ENCODE results near the gene ADAMTS16.

The ADAMTS16 gene

DNA sequence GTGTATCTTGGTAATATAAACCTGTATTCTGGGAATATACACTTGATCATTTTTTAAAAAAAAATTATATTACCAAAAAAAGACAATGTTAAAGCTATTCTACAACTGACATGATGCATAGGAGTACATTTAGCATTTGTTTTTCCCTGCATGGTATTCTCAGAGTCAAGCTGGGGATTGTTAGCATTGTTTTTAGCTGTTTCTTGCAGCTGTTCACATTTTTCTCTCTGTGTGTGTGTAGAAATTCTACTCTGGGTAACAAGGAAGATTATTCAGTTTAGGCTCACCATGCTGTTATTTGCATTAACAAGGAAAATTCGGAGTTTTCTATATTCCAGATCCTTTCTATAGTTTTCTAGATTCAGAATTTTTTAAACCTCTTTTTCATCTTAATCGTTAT is 62.2 kb downstream of the ADAMTS16 start:
- Histone ChIP-seq H3K4me3 (ENCODE audit: insufficient read depth in 1 of 2, low read depth in 1 of 2, low read length in 2 of 2) (no peak overlapping the region), H2BK12ac (ENCODE audit: low read length in 2 of 2) (no peak overlapping the region), H3K36me3 (ENCODE audit: control insufficient read depth in 1 of 2, insufficient read depth in 2 of 2, low read depth in 1 of 2, low read length in 2 of 2) (no peaks in the 10 kb centered on the region), H2BK120ac (ENCODE audit: low read depth, low read length) (no peak overlapping the region), H3K4me1 (ENCODE audit: control insufficient read depth, insufficient read depth, low read depth, low read length) (peaks cover 2% of the 10 kb centered on the region), H3K79me1 (replicated peaks; ENCODE audit: low read length, poor library complexity, severe bottlenecking) (no peaks in the 10 kb centered on the region), H2BK5ac (ENCODE audit: low read depth, low read length, poor library complexity, severe bottlenecking) (no peak overlapping the region), H3K18ac (ENCODE audit: low read depth in 1 of 2, low read length in 2 of 2) (no peak overlapping the region), H4K91ac (ENCODE audit: low read length) (no peak overlapping the region), H3K4ac (ENCODE audit: low read depth in 1 of 2, low read length in 2 of 2) (no peak overlapping the region), H2AK5ac (ENCODE audit: low read length, severe bottlenecking) (no peak overlapping the region), H2BK15ac (ENCODE audit: low read depth, poor library complexity, severe bottlenecking) (no peak overlapping the region), H3K23ac (ENCODE audit: low read length in 2 of 2) (no peak overlapping the region), H3K4me2 (ENCODE audit: low read length, poor library complexity, severe bottlenecking) (no peak overlapping the region), H3K9me3 (ENCODE audit: control insufficient read depth, low read length) (peaks cover 8% of the 10 kb centered on the region), H3K9ac (ENCODE audit: low read length) (no peak overlapping the region), H4K8ac (ENCODE audit: low read length) (no peak overlapping the region), H3K27me3 (ENCODE audit: control insufficient read depth in 1 of 2, insufficient read depth in 1 of 2, low read length in 2 of 2) (no peaks in the 10 kb centered on the region), H3K27ac (ENCODE audit: low read length, poor library complexity, severe bottlenecking) (no peak overlapping the region), H3K14ac (ENCODE audit: low read length in 2 of 2) (no peak overlapping the region), H2AFZ (ENCODE audit: low read depth, low read length) (no peak overlapping the region)
- DNase-seq: no peak
- whole genome bisulfite sequencing: no CpG with 5 or more reads among the region's 2 CpGs

- H3K79me1 ChIP-seq (replicated peaks; ENCODE audit: low read length, poor library complexity, severe bottlenecking): no peaks in the 10 kb centered on the region
- peaks cover 8% of the 10 kb centered on the region for H3K9me3 ChIP-seq (ENCODE audit: control insufficient read depth, low read length)
- no peak overlapping the region for H3K27ac ChIP-seq (ENCODE audit: low read length, poor library complexity, severe bottlenecking)
- no peak overlapping the region for H3K23ac ChIP-seq (ENCODE audit: low read length in 2 of 2)
- H2BK120ac ChIP-seq (ENCODE audit: low read depth, low read length): no peak overlapping the region
- no peak overlapping the region for H2AFZ ChIP-seq (ENCODE audit: low read depth, low read length)
- no peak overlapping the region for H4K91ac ChIP-seq (ENCODE audit: low read length)
- no peak overlapping the region for H3K4me3 ChIP-seq (ENCODE audit: insufficient read depth in 1 of 2, low read depth in 1 of 2, low read length in 2 of 2)
- H3K14ac ChIP-seq (ENCODE audit: low read length in 2 of 2): no peak overlapping the region
- no peak overlapping the region for H2AK5ac ChIP-seq (ENCODE audit: low read length, severe bottlenecking)
- H3K9ac ChIP-seq (ENCODE audit: low read length): no peak overlapping the region
- WGBS: 70% methylated on average over 2 of the region's 2 CpGs
- H2BK5ac ChIP-seq (ENCODE audit: low read depth, low read length, poor library complexity, severe bottlenecking): no peak overlapping the region
- no peak overlapping the region for H2BK12ac ChIP-seq (ENCODE audit: low read length in 2 of 2)
- no peak overlapping the region for H3K4ac ChIP-seq (ENCODE audit: low read depth in 1 of 2, low read length in 2 of 2)
- H4K8ac ChIP-seq (ENCODE audit: low read length): no peak overlapping the region
- no peak for DNase-seq
- H3K4me1 ChIP-seq (ENCODE audit: control insufficient read depth, insufficient read depth, low read depth, low read length): peaks cover 2% of the 10 kb centered on the region
- no peaks in the 10 kb centered on the region for H3K27me3 ChIP-seq (ENCODE audit: control insufficient read depth in 1 of 2, insufficient read depth in 1 of 2, low read length in 2 of 2)
- H3K4me2 ChIP-seq (ENCODE audit: low read length, poor library complexity, severe bottlenecking): no peak overlapping the region
- no peaks in the 10 kb centered on the region for H3K36me3 ChIP-seq (ENCODE audit: control insufficient read depth in 1 of 2, insufficient read depth in 2 of 2, low read depth in 1 of 2, low read length in 2 of 2)
- no peak overlapping the region for H2BK15ac ChIP-seq (ENCODE audit: low read depth, poor library complexity, severe bottlenecking)
- H3K18ac ChIP-seq (ENCODE audit: low read depth in 1 of 2, low read length in 2 of 2): no peak overlapping the region
These were observed 63.3 kb downstream of the ADAMTS16 start for GRCh38 chr5:5203451-5203850.

GRCh38 chr5:5207828-5208227 is 67.7 kb downstream of the ADAMTS16 start:
- Histone ChIP-seq H2AFZ (ENCODE audit: low read depth, low read length) (no peak overlapping the region), H4K91ac (ENCODE audit: low read length) (no peak overlapping the region), H3K9me3 (ENCODE audit: control insufficient read depth, low read length) (no peaks in the 10 kb centered on the region), H4K8ac (ENCODE audit: low read length) (no peak overlapping the region), H2BK15ac (ENCODE audit: low read depth, poor library complexity, severe bottlenecking) (no peak overlapping the region), H3K4ac (ENCODE audit: low read depth in 1 of 2, low read length in 2 of 2) (no peak overlapping the region), H3K14ac (ENCODE audit: low read length in 2 of 2) (no peak overlapping the region), H3K79me1 (replicated peaks; ENCODE audit: low read length, poor library complexity, severe bottlenecking) (no peaks in the 10 kb centered on the region), H3K36me3 (ENCODE audit: control insufficient read depth in 1 of 2, insufficient read depth in 2 of 2, low read depth in 1 of 2, low read length in 2 of 2) (no peaks in the 10 kb centered on the region), H2AK5ac (ENCODE audit: low read length, severe bottlenecking) (no peak overlapping the region), H3K18ac (ENCODE audit: low read depth in 1 of 2, low read length in 2 of 2) (no peak overlapping the region), H3K27me3 (ENCODE audit: control insufficient read depth in 1 of 2, insufficient read depth in 1 of 2, low read length in 2 of 2) (no peaks in the 10 kb centered on the region), H3K4me2 (ENCODE audit: low read length, poor library complexity, severe bottlenecking) (no peak overlapping the region), H3K27ac (ENCODE audit: low read length, poor library complexity, severe bottlenecking) (no peak overlapping the region), H3K4me3 (ENCODE audit: insufficient read depth in 1 of 2, low read depth in 1 of 2, low read length in 2 of 2) (no peak overlapping the region), H3K4me1 (ENCODE audit: control insufficient read depth, insufficient read depth, low read depth, low read length) (no peaks in the 10 kb centered on the region), H2BK5ac (ENCODE audit: low read depth, low read length, poor library complexity, severe bottlenecking) (no peak overlapping the region), H2BK120ac (ENCODE audit: low read depth, low read length) (no peak overlapping the region), H3K23ac (ENCODE audit: low read length in 2 of 2) (no peak overlapping the region), H3K9ac (ENCODE audit: low read length) (no peak overlapping the region), H2BK12ac (ENCODE audit: low read length in 2 of 2) (no peak overlapping the region)
- 86% methylated on average over 3 of the region's 3 CpGs for WGBS
- no peak for DNase-seq

DNA sequence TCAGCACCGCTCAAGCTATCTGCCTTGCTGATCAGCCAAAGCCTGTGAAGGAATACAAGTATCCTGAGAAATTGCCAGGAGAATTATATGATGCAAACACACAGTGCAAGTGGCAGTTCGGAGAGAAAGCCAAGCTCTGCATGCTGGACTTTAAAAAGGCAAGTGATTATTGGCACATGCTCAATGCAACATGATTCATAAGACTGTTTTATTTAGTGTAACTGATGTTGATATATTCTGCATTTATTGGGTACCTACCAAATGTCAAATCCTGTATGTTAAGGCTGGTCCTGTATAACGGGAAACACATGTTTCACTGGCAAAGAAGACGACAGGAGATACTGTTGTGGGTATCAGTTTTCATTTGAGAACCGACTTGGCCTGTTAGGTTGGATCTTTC is 69.0 kb downstream of the ADAMTS16 start:
- no peaks in the 10 kb centered on the region for H3K27me3 ChIP-seq (ENCODE audit: control insufficient read depth in 1 of 2, insufficient read depth in 1 of 2, low read length in 2 of 2)
- H3K14ac ChIP-seq (ENCODE audit: low read length in 2 of 2): no peak overlapping the region
- H3K36me3 ChIP-seq (ENCODE audit: control insufficient read depth in 1 of 2, insufficient read depth in 2 of 2, low read depth in 1 of 2, low read length in 2 of 2): no peaks in the 10 kb centered on the region
- no peaks in the 10 kb centered on the region for H3K9me3 ChIP-seq (ENCODE audit: control insufficient read depth, low read length)
- no peak overlapping the region for H3K18ac ChIP-seq (ENCODE audit: low read depth in 1 of 2, low read length in 2 of 2)
- H2AK5ac ChIP-seq (ENCODE audit: low read length, severe bottlenecking): no peak overlapping the region
- no peak overlapping the region for H2BK120ac ChIP-seq (ENCODE audit: low read depth, low read length)
- no peaks in the 10 kb centered on the region for H3K4me1 ChIP-seq (ENCODE audit: control insufficient read depth, insufficient read depth, low read depth, low read length)
- DNase-seq: no peak
- H4K91ac ChIP-seq (ENCODE audit: low read length): no peak overlapping the region
- WGBS: 68% methylated on average over 5 of the region's 5 CpGs
- H3K4ac ChIP-seq (ENCODE audit: low read depth in 1 of 2, low read length in 2 of 2): no peak overlapping the region
- H3K4me3 ChIP-seq (ENCODE audit: insufficient read depth in 1 of 2, low read depth in 1 of 2, low read length in 2 of 2): no peak overlapping the region
- H4K8ac ChIP-seq (ENCODE audit: low read length): no peak overlapping the region
- no peak overlapping the region for H3K9ac ChIP-seq (ENCODE audit: low read length)
- H2BK15ac ChIP-seq (ENCODE audit: low read depth, poor library complexity, severe bottlenecking): no peak overlapping the region
- no peak overlapping the region for H3K4me2 ChIP-seq (ENCODE audit: low read length, poor library complexity, severe bottlenecking)
- H2BK12ac ChIP-seq (ENCODE audit: low read length in 2 of 2): no peak overlapping the region
- no peak overlapping the region for H3K27ac ChIP-seq (ENCODE audit: low read length, poor library complexity, severe bottlenecking)
- H3K79me1 ChIP-seq (replicated peaks; ENCODE audit: low read length, poor library complexity, severe bottlenecking): no peaks in the 10 kb centered on the region
- H2BK5ac ChIP-seq (ENCODE audit: low read depth, low read length, poor library complexity, severe bottlenecking): no peak overlapping the region
- no peak overlapping the region for H2AFZ ChIP-seq (ENCODE audit: low read depth, low read length)
- H3K23ac ChIP-seq (ENCODE audit: low read length in 2 of 2): no peak overlapping the region

All from mesenchymal stem cell (in vitro differentiated cells and primary cell).